Measurements from ENCODE around the gene GNB1L.
"Not testable (repeated sequence)": the region's sequence is repeated elsewhere in the genome, so short reads cannot be mapped to it uniquely, and the experiment has no call there.

The GNB1L gene

GRCh38 chr22:19793161-19793560, 61.5 kb downstream of the GNB1L start:
- H3K4me2 ChIP-seq (ENCODE audit: low read depth, low read length): no peak overlapping the region
- H3K9me3 ChIP-seq (replicated peaks; ENCODE audit: insufficient read depth, low read length): no peaks in the 10 kb centered on the region
- H3K9me2 ChIP-seq (replicated peaks; ENCODE audit: insufficient read depth, low read length): no peaks in the 10 kb centered on the region
- H3F3A ChIP-seq (ENCODE audit: insufficient read depth, low read length): no peaks in the 10 kb centered on the region
- no peaks in the 10 kb centered on the region for H3K27me3 ChIP-seq (replicated peaks; ENCODE audit: insufficient read depth, low read length)
- no peak for TF ChIP-seq EZH2phosphoT487 (IDR thresholded peaks at IDR 0.05; ENCODE audit: low read length)
- no peak for TF ChIP-seq EZH2 (optimal IDR thresholded peaks at IDR 0.05; ENCODE audit: low read depth, low read length)
- TF ChIP-seq CTCF (IDR thresholded peaks at IDR 0.05; ENCODE audit: low read length): no peak
- DNase-seq: no peak
- no peaks in the 10 kb centered on the region for H3K36me3 ChIP-seq (replicated peaks; ENCODE audit: insufficient read depth, low read length)
- no peaks in the 10 kb centered on the region for H4K20me1 ChIP-seq (ENCODE audit: insufficient read depth, low read length)
- no peak overlapping the region for H2AFZ ChIP-seq (ENCODE audit: low read length)
- no peaks in the 10 kb centered on the region for H3K79me2 ChIP-seq (ENCODE audit: low read length)
- H3K4me3 ChIP-seq (ENCODE audit: low read length): no peak overlapping the region
- H3K9ac ChIP-seq (ENCODE audit: low read length): no peak overlapping the region
- no peaks in the 10 kb centered on the region for H3K4me1 ChIP-seq (ENCODE audit: low read length)
- H3K27ac ChIP-seq (ENCODE audit: low read length): no peak overlapping the region

- not testable (repeated sequence) for H3K4me2 ChIP-seq (ENCODE audit: low read depth, low read length); H3K4me3 ChIP-seq (ENCODE audit: low read length); H3K9ac ChIP-seq (ENCODE audit: low read length); H3K27me3 ChIP-seq (replicated peaks; ENCODE audit: insufficient read depth, low read length); H3K4me1 ChIP-seq (ENCODE audit: low read length); H3K79me2 ChIP-seq (ENCODE audit: low read length); H3K36me3 ChIP-seq (replicated peaks; ENCODE audit: insufficient read depth, low read length); H2AFZ ChIP-seq (ENCODE audit: low read length); H4K20me1 ChIP-seq (ENCODE audit: insufficient read depth, low read length); H3K9me3 ChIP-seq (replicated peaks; ENCODE audit: insufficient read depth, low read length); H3F3A ChIP-seq (ENCODE audit: insufficient read depth, low read length); DNase-seq; H3K9me2 ChIP-seq (replicated peaks; ENCODE audit: insufficient read depth, low read length); H3K27ac ChIP-seq (ENCODE audit: low read length)
These were observed 62.2 kb downstream of the GNB1L start for GRCh38 chr22:19792383-19792896.

GRCh38 chr22:19791894-19792293, 62.8 kb downstream of the GNB1L start:
- TF ChIP-seq EZH2 (optimal IDR thresholded peaks at IDR 0.05; ENCODE audit: low read depth, low read length) (no peak), CTCF (IDR thresholded peaks at IDR 0.05; ENCODE audit: low read length) (no peak), EZH2phosphoT487 (IDR thresholded peaks at IDR 0.05; ENCODE audit: low read length) (no peak)
- Histone ChIP-seq H3F3A (ENCODE audit: insufficient read depth, low read length) (no peaks in the 10 kb centered on the region), H3K79me2 (ENCODE audit: low read length) (no peaks in the 10 kb centered on the region), H4K20me1 (ENCODE audit: insufficient read depth, low read length) (no peaks in the 10 kb centered on the region), H3K4me3 (ENCODE audit: low read length) (no peak overlapping the region), H2AFZ (ENCODE audit: low read length) (no peak overlapping the region), H3K36me3 (replicated peaks; ENCODE audit: insufficient read depth, low read length) (no peaks in the 10 kb centered on the region), H3K4me1 (ENCODE audit: low read length) (no peaks in the 10 kb centered on the region), H3K9me3 (replicated peaks; ENCODE audit: insufficient read depth, low read length) (no peaks in the 10 kb centered on the region), H3K9ac (ENCODE audit: low read length) (no peak overlapping the region), H3K9me2 (replicated peaks; ENCODE audit: insufficient read depth, low read length) (no peaks in the 10 kb centered on the region), H3K27ac (ENCODE audit: low read length) (no peak overlapping the region), H3K27me3 (replicated peaks; ENCODE audit: insufficient read depth, low read length) (no peaks in the 10 kb centered on the region), H3K4me2 (ENCODE audit: low read depth, low read length) (no peak overlapping the region)
- DNase-seq: no peak

GRCh38 chr22:19791243-19791642, 63.4 kb downstream of the GNB1L start:
- no peak for DNase-seq
- Histone ChIP-seq H3F3A (ENCODE audit: insufficient read depth, low read length) (no peaks in the 10 kb centered on the region), H3K27ac (ENCODE audit: low read length) (no peak overlapping the region), H3K4me2 (ENCODE audit: low read depth, low read length) (no peak overlapping the region), H3K9me2 (replicated peaks; ENCODE audit: insufficient read depth, low read length) (no peaks in the 10 kb centered on the region), H2AFZ (ENCODE audit: low read length) (no peak overlapping the region), H3K27me3 (replicated peaks; ENCODE audit: insufficient read depth, low read length) (no peaks in the 10 kb centered on the region), H4K20me1 (ENCODE audit: insufficient read depth, low read length) (no peaks in the 10 kb centered on the region), H3K36me3 (replicated peaks; ENCODE audit: insufficient read depth, low read length) (no peaks in the 10 kb centered on the region), H3K9me3 (replicated peaks; ENCODE audit: insufficient read depth, low read length) (no peaks in the 10 kb centered on the region), H3K4me3 (ENCODE audit: low read length) (no peak overlapping the region), H3K4me1 (ENCODE audit: low read length) (no peaks in the 10 kb centered on the region), H3K79me2 (ENCODE audit: low read length) (no peaks in the 10 kb centered on the region), H3K9ac (ENCODE audit: low read length) (no peak overlapping the region)
- TF ChIP-seq EZH2 (optimal IDR thresholded peaks at IDR 0.05; ENCODE audit: low read depth, low read length) (no peak), EZH2phosphoT487 (IDR thresholded peaks at IDR 0.05; ENCODE audit: low read length) (no peak), CTCF (IDR thresholded peaks at IDR 0.05; ENCODE audit: low read length) (no peak)
